K562 (cell line): Measurements from ENCODE around the gene DAPK2. TPM values are rescaled to one million over a fixed set of nuclear protein-coding genes. Genes with fewer than 3 reads are reported as not detected.

Source experiments
- CBX1 ChIP-seq: sonication (generic); IDR thresholded peaks from 2 replicates; pipeline ENCODE4 v1.6.1; 2016; ENCODE audit warnings: antibody characterized with exemption, low read depth, mild to moderate bottlenecking
- EHMT2 ChIP-seq: fragments of 450-650 bp; IDR thresholded peaks from 2 replicates; pipeline ENCODE4 v1.6.1; 2018; ENCODE audit warnings: antibody characterized with exemption
- FIP1L1 ChIP-seq: fragments of 200-400 bp; formaldehyde crosslinking; IDR thresholded peaks from 2 replicates; pipeline ENCODE4 v1.6.1; 2018; ENCODE audit warnings: mild to moderate bottlenecking, low read depth, low read length; ENCODE audit not compliant: poor library complexity, severe bottlenecking
- PTTG1 ChIP-seq: fragments of 450-650 bp; IDR thresholded peaks from 2 replicates; pipeline ENCODE4 v1.6.1; 2016; ENCODE audit warnings: low read depth, mild to moderate bottlenecking, missing genetic modification characterization, missing compliant biosample characterization
- RNF2 ChIP-seq: sonication (generic); IDR thresholded peaks from 2 replicates; pipeline ENCODE4 v1.6.1; 2016
- polyA plus RNA-seq, 8 experiments: library from polyadenylated mRNA; depleted of rRNA in 4 of 8; stranded (reverse) in 5 of 8; unstranded in 3 of 8; fragments of >200 nt; fragmentation: Nextera tagmentation in 2 of 8; fragmentation: Illumina TruSeq in 1 of 8; extraction: Ambion mirVana in 2 of 8; extraction: Trizol in 1 of 8; gene quantifications; 2 replicates each; pipeline versions ENCODE4 v1.2.1 to v1.2.3, GENCODE V29; 2011 to 2014; ENCODE audit warnings: inconsistent platforms in 1 of 8, missing spikeins in 1 of 8
- total RNA-seq, 7 experiments: library from RNA; depleted of rRNA in 6 of 7; stranded (reverse); fragments of >200 nt in 6 of 7; fragmentation: Illumina TruSeq in 2 of 7; extraction: Trizol in 2 of 7; gene quantifications; 2 replicates each; pipeline versions ENCODE4 v1.2.1 to v1.2.3, GENCODE V29; 2011 to 2021; ENCODE audit warnings: low replicate concordance in 1 of 7
- TF ChIP-seq, protein P1 (sequence below): sonication (generic); formaldehyde crosslinking; IDR thresholded peaks from 2 replicates; pipeline ENCODE4 v1.8.0; 2022; ENCODE audit warnings: mild to moderate bottlenecking, missing genetic modification reagents, borderline replicate concordance
- TF ChIP-seq, protein P2 (sequence below): sonication (generic); formaldehyde crosslinking; IDR thresholded peaks from 2 replicates; pipeline ENCODE4 v1.8.1; 2023; ENCODE audit warnings: mild to moderate bottlenecking, missing genetic modification reagents, moderate library complexity
- TF ChIP-seq, protein P3 (sequence below): conservative IDR thresholded peaks from 2 replicates; pipeline ENCODE4 v1.6.1; 2011; ENCODE audit warnings: low read depth, mild to moderate bottlenecking, low read length; ENCODE audit not compliant: control insufficient read depth
- TF ChIP-seq, protein P4 (sequence below), 2 experiments: fragments of 450-650 bp in 1 of 2; sonication (generic) in 1 of 2; formaldehyde crosslinking in 1 of 2; IDR thresholded peaks; 2 replicates each; pipeline versions ENCODE4 v1.7.1 to v1.9.0; 2016 to 2022; ENCODE audit warnings: inconsistent platforms in 1 of 2, mild to moderate bottlenecking in 1 of 2, missing genetic modification reagents in 1 of 2
- TF ChIP-seq, protein P5 (sequence below): sonication (generic); formaldehyde crosslinking; IDR thresholded peaks from 2 replicates; pipeline ENCODE4 v1.8.1; 2023; ENCODE audit warnings: mild to moderate bottlenecking, missing genetic modification reagents

The DAPK2 gene
- total and polyA plus RNA-seq, 9 of the 15 experiments (the other 6 are each of a cell fraction or from before 2014, with no cell fraction given) = 0.14 to 5.2 (median 2.2) TPM

DNA sequence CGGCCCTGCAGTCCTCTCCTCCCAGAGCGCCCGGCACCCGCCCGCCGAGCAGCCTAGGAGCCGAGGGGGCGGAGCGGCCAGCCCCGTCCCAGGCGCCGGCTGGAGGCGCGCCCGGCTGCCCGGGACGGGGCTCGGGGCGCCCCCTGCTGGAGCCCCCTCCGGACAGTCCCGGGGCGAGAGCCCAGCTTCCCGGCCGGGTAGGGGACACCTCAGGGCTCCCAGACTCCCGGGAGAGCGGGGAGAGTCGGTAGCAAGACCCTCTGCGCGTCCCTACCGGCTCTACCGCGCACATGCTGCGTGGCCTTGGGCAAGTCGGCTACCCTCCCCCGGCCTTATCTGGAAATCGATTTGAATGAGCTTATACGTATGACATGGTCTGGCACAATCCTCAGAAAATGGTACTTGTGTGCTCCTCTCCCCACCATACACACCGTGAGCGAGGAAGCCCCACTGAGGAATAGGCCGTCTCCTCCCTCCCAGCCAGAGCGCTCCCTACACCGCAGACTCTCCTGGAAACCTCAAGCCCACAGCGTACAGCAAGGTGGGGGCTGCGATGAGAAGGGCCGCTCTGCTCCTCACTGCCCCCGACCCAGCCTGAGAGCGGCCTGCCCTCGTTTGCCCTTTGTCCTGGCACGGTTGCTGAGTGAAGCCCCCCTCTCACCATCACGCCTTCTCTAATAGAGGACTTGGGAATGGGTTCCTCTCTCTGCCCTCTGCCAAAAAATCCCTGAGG, at the start of gene DAPK2 (continued):
- TF ChIP-seq, protein P1, sequence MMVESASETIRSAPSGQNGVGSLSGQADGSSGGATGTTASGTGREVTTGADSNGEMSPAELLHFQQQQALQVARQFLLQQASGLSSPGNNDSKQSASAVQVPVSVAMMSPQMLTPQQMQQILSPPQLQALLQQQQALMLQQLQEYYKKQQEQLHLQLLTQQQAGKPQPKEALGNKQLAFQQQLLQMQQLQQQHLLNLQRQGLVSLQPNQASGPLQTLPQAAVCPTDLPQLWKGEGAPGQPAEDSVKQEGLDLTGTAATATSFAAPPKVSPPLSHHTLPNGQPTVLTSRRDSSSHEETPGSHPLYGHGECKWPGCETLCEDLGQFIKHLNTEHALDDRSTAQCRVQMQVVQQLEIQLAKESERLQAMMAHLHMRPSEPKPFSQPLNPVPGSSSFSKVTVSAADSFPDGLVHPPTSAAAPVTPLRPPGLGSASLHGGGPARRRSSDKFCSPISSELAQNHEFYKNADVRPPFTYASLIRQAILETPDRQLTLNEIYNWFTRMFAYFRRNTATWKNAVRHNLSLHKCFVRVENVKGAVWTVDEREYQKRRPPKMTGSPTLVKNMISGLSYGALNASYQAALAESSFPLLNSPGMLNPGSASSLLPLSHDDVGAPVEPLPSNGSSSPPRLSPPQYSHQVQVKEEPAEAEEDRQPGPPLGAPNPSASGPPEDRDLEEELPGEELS = no peak
- TF ChIP-seq RNF2 (no peak), FIP1L1 (no peak), EHMT2 (no peak), CBX1 (no peak), PTTG1 (tag) (no peak)
- TF ChIP-seq, protein P2, sequence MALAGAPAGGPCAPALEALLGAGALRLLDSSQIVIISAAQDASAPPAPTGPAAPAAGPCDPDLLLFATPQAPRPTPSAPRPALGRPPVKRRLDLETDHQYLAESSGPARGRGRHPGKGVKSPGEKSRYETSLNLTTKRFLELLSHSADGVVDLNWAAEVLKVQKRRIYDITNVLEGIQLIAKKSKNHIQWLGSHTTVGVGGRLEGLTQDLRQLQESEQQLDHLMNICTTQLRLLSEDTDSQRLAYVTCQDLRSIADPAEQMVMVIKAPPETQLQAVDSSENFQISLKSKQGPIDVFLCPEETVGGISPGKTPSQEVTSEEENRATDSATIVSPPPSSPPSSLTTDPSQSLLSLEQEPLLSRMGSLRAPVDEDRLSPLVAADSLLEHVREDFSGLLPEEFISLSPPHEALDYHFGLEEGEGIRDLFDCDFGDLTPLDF = no peak
- TF ChIP-seq, protein P3, sequence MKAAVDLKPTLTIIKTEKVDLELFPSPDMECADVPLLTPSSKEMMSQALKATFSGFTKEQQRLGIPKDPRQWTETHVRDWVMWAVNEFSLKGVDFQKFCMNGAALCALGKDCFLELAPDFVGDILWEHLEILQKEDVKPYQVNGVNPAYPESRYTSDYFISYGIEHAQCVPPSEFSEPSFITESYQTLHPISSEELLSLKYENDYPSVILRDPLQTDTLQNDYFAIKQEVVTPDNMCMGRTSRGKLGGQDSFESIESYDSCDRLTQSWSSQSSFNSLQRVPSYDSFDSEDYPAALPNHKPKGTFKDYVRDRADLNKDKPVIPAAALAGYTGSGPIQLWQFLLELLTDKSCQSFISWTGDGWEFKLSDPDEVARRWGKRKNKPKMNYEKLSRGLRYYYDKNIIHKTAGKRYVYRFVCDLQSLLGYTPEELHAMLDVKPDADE = 0 out of 2 replicates have a peak, but pooled peaks have one; percentile 27
- TF ChIP-seq, protein P4, sequence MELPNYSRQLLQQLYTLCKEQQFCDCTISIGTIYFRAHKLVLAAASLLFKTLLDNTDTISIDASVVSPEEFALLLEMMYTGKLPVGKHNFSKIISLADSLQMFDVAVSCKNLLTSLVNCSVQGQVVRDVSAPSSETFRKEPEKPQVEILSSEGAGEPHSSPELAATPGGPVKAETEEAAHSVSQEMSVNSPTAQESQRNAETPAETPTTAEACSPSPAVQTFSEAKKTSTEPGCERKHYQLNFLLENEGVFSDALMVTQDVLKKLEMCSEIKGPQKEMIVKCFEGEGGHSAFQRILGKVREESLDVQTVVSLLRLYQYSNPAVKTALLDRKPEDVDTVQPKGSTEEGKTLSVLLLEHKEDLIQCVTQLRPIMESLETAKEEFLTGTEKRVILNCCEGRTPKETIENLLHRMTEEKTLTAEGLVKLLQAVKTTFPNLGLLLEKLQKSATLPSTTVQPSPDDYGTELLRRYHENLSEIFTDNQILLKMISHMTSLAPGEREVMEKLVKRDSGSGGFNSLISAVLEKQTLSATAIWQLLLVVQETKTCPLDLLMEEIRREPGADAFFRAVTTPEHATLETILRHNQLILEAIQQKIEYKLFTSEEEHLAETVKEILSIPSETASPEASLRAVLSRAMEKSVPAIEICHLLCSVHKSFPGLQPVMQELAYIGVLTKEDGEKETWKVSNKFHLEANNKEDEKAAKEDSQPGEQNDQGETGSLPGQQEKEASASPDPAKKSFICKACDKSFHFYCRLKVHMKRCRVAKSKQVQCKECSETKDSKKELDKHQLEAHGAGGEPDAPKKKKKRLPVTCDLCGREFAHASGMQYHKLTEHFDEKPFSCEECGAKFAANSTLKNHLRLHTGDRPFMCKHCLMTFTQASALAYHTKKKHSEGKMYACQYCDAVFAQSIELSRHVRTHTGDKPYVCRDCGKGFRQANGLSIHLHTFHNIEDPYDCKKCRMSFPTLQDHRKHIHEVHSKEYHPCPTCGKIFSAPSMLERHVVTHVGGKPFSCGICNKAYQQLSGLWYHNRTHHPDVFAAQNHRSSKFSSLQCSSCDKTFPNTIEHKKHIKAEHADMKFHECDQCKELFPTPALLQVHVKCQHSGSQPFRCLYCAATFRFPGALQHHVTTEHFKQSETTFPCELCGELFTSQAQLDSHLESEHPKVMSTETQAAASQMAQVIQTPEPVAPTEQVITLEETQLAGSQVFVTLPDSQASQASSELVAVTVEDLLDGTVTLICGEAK (IDR thresholded peaks at IDR 0.05) = 0 out of 2 replicates have a peak, but pooled peaks have one; percentile 25
- TF ChIP-seq, protein P4 (CRISPR knock-in tag; IDR thresholded peaks at IDR 0.05) = no peak
- TF ChIP-seq, protein P5, sequence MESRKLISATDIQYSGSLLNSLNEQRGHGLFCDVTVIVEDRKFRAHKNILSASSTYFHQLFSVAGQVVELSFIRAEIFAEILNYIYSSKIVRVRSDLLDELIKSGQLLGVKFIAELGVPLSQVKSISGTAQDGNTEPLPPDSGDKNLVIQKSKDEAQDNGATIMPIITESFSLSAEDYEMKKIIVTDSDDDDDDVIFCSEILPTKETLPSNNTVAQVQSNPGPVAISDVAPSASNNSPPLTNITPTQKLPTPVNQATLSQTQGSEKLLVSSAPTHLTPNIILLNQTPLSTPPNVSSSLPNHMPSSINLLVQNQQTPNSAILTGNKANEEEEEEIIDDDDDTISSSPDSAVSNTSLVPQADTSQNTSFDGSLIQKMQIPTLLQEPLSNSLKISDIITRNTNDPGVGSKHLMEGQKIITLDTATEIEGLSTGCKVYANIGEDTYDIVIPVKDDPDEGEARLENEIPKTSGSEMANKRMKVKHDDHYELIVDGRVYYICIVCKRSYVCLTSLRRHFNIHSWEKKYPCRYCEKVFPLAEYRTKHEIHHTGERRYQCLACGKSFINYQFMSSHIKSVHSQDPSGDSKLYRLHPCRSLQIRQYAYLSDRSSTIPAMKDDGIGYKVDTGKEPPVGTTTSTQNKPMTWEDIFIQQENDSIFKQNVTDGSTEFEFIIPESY (CRISPR knock-in tag) = no peak
